OCI-LY3 (cell line): Measurements from ENCODE around the gene SPCS2.

ENCODE experiments used
- EZH2phosphoT487 ChIP-seq: fragments of 200-600 bp; shearing (Covaris generic); IDR thresholded peaks from 2 replicates; pipeline ENCODE4 v1.6.1; 2018; ENCODE audit warnings: antibody characterized with exemption, mixed run types, low read depth
- TF ChIP-seq, protein P1 (sequence below): fragments of 200-600, 300-600 bp; sonication (generic); IDR thresholded peaks from 2 replicates; pipeline ENCODE4 v1.5.1; 2014; ENCODE audit warnings: antibody characterized with exemption, low read length, low read depth

- TF ChIP-seq, protein P1, sequence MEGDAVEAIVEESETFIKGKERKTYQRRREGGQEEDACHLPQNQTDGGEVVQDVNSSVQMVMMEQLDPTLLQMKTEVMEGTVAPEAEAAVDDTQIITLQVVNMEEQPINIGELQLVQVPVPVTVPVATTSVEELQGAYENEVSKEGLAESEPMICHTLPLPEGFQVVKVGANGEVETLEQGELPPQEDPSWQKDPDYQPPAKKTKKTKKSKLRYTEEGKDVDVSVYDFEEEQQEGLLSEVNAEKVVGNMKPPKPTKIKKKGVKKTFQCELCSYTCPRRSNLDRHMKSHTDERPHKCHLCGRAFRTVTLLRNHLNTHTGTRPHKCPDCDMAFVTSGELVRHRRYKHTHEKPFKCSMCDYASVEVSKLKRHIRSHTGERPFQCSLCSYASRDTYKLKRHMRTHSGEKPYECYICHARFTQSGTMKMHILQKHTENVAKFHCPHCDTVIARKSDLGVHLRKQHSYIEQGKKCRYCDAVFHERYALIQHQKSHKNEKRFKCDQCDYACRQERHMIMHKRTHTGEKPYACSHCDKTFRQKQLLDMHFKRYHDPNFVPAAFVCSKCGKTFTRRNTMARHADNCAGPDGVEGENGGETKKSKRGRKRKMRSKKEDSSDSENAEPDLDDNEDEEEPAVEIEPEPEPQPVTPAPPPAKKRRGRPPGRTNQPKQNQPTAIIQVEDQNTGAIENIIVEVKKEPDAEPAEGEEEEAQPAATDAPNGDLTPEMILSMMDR, result no peak
- TF ChIP-seq EZH2phosphoT487, result no peak
Observed at GRCh38 chr11:75023446-75024067, 74.5 kb downstream of the SPCS2 start.
